GM21447 (cell line): Measurements from ENCODE around the gene MUS81.
A peak's percentile ranks its signal among the peaks of the same experiment; 100 is the strongest.
"Not testable (repeated sequence)": the region's sequence is repeated elsewhere in the genome, so short reads cannot be mapped to it uniquely, and the experiment has no call there.

Experiments used
- ATAC-seq: cut with Tn5 transposase; IDR thresholded peaks from one replicate; pipeline ENCODE4 v1.9.1; 2021; ENCODE audit not compliant: unreplicated experiment

MUS81 gene

DNA sequence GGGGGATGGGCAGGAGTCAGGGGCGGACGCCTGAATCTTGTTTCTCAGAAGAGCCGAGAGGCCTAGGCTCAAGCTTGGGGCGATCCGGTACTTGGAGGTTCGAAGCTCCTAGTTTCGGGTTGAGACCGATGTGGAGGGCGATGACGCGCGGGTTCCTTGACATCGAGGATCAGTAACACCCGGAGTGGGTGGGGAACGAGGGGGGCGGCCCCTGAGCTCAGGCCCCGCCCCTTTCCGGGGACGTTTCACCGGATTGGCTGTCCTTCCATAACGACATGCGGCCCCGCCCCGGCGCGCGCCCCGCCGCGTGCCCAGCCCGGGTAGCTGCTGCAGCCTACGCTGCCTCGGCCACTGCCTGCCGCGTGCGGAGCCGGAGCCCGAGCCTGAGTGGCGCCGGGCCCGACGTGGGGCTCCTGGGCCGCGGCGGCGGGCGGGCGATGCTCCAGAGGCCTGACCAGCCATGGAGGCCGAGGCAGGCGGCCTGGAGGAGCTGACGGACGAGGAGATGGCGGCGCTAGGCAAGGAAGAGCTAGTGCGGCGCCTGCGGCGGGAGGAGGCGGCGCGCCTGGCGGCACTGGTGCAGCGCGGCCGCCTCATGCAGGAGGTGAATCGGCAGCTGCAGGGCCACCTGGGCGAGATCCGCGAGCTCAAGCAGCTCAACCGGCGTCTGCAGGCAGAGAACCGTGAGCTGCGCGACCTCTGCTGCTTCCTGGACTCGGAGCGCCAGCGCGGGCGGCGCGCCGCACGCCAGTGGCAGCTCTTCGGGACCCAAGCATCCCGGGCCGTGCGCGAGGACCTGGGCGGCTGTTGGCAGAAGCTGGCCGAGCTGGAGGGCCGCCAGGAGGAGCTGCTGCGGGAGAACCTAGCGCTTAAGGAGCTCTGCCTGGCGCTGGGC, 30.3 kb downstream of the MUS81 start, which contains the start of gene CCDC85B:
TSS of gene CCDC85B (plus strand) at position 350 of the 895 bp plus-strand sequence. CDS start at position 461, 111 bp downstream.
- peak; percentile 44 for ATAC-seq

DNA sequence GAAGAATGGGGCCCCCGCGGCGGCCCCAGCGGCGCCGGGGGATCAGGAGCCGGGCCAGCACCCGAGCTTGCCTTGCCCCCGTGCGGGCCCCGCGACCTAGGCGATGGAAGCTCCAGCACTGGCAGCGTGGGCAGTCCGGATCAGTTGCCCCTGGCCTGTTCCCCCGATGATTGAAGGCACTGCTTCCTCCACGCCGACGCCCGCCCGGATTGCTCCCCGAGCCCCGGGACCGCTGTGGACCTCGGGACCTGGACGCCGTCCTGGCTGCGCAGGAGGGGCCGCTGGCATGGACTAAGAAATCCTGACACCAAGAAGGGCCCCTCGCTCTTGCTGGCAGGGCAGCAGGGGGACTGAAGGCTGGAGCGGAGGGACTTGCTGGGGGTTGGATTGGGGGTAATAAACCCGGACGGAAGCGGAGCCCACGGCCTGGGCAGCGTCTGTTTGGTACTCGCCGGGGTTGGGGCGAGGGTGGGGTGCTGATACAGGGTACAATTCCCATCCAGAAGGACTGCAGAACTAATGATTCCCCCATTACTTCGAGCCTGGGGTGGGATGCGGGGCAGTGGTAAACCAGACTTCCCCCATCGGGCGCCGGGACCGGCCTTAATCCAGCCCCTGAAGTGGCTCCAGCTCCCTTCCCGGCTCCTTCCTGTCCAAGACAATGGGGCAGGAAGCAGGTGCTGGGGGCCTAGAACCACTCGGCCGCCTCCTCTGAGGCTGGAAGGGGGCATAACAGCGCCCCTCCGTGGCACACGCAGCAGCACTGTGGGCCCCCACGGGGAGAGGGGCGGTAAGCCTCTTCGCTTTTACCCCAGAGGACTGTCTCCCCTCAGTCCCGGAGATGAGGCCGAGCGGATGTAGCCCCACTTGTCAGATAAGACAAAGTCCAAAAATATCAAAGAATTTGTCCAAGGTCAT, 31.2 kb downstream of the MUS81 start:
- ATAC-seq, result no peak

DNA sequence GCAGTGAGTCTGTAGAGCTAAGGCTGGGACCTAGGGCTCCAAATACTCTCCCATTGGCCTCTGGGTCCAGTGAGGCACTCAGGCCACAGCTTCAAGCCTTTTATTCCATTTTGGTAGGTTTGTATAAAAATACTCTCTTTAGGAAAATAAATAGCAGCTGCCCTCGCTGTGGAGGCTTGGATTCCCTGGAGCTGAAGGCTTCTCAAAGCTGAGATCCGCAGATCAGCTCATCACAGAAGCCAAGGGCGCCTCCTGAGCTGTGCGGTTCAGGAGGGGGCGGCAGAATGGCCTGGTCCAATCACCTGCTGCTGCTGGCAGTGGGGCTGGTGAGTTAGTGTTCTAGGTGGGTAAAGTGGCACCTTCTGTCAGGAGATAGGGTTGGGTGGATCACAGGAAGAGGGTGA, 31.9 kb downstream of the MUS81 start:
- not testable (repeated sequence) for ATAC-seq

DNA sequence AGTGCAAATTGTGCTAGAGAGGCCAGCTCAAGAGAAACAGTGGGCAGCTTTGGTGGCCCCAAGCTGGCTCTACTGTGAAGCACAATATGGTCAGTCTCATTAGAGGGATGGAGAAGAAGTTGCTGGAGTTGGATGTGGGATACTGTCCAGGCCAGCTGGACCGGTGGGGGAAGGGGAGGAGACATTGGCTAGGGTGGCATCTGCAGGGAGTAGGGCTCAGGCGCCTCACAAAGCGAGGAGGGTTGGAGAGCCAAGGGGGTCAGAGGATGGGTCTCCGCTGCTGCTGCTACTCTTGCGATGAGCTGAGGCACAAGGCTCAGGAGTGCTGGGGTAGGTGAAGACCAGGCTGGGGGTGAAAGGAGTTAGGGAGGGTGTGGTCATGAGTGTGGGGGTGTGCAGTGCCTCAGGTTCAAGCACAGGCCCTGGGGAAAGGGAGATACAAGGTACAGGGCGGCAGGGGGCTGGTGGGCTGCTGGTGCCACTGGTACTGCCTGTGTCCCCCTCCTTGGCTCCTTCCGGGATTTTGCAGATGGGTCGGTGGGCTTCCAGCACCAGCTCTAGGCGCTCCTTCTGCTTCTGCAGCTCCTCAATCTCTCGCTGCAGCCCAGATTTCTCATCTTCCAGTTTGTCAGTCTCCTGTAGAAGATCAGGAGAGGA, 32.6 kb downstream of the MUS81 start:
- ATAC-seq, result no peak

DNA sequence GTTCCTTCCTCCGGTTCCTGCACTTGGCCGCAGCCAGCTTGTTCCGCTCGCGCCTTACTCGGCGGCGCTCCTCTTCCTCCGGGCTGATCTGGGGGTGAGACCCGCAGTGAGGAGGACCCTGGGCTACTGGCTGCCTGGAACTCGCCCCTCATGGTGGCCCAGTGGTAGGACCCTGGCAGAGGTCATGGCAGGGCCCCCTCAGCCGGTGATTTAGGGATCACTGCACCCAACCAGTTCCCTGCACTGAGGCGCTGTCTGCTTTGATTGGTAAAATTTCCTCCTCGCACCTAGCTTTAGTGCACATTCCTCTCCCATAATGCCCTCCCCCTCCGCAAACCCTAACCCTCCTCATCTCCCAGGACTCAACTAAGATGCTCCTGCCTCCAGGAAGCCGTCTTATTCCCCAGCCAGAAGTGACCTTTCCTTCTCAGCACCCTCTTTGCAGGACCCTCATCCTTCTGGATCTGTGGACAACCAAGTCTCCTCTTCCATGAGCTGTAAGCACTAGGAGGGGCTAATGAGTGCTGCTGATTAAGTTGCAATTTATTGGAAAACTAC, 33.9 kb downstream of the MUS81 start:
- no peak for ATAC-seq

DNA sequence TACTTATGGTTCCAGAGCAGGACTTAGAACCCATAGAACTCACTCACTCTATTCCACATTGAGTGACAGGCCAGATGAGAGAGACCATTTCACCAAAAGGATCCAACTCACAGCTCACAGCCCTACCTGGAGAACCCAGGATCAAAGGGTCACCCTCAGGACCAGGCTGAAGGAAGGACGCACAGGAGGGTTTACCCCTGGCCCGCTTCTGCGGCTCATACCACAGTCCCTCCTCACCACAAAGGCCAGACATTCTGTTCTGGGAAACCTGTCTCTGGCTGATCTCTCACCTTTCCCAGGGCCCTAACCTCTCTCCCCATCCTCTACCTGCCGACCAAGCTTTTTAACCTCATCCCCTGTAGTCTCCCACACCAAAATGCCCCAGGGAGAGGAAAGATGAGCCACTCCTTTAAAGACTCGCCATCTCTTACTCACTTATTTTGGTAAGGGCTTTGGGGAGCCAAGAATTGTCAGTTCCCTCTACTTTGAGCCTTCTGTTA, 35.3 kb downstream of the MUS81 start:
- no peak for ATAC-seq

DNA sequence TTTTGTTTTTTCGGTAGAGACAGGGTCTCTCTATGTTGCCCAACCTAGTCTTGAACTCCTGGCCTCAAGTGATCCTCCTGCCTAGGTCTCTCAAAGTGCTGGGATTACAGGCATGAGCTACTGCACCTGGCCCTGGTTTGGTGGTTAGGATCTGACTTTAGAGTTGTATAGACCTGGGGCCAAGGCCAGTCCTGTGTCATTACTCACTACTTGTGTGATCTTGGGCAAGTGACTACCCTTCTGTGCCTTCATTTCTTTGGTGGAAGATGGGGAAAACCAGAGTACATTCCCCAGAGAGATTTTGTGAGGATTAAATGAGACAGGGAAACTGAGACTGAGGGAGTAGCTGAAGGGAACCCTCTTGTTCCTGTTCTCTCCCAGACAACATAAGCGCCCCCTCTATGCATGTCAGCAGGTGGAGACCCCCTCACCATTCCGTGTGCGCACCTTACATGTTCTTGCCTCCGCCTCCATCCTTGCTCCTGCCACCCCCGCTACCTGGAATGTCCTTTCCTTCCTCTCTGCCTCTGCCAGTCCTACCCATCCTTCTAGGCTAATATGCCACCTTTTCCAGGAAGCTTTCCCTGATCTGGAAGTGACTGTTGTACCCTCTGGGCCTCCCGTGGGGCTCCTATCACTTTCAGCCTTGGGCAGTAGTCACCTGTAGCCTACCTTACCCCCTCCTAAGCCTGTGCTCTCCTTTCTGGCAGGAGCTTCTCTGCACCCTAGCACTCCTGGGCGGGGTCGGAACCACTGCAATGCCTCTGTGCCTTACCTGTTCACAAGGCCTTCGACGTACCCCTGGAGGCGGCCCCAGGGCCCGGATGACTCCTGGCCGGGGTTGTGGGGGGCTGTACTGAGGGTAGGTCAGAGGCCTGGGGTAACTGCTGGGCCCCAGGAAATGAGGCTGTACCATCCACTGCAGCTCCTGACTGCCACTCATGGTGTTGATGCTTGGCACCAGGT, 36.1 kb downstream of the MUS81 start:
- ATAC-seq, result no peak

DNA sequence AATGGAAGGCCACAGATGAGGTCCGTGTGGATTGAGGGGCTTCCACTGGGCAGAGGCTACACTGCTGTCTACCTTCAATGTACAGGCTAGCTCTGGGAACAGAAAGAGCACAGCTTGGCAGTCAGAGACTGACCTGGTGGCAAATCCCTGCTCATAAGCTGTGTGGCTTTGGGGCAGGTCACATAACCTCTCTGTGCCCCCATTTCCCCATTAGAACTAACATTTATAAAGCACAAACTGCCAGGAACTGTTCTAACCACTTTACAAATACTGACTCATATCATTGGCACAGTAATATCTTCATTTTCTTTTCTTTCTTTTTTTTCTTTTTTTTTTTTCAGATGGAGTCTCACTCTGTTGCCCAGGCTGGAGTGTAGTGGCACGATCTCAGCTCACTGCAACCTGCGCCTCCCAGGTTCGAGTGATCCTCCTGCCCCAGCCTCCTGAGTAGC, 36.8 kb downstream of the MUS81 start:
- no peak for ATAC-seq

DNA sequence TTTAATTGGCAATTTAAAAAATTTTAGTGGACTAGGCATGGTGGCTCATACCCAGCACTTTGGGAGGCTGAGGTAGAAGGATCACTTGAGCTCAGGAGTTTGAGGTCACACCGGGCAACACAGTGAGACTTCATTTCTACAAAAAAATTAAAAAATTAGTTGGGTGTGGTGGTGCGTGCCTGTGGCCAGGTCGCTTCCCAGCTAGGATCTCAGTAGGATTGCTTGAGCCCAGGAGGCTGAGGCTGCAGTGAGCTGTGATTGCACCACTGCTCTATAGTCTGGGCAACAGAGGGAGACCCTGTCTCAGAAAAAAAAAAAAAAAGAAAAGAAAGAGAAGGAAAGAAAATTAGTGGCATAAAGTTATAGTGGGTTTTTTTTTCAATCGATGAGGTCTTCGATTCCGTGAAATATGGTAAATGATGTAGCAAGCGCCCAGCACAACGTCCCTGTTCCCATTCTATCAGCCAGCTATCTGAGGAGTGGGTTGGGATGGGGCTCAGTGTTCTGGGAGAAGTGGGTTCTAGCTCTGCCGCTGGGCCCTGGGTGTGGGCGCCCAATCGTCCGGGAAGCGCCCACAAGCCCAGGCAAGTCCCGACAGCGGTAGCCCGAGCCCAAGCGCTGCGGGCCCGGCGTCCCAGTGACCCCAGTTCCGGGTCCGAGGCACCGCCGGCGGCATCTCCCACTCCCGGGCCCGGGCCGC, 38.6 kb downstream of the MUS81 start:
- ATAC-seq, result no peak

DNA sequence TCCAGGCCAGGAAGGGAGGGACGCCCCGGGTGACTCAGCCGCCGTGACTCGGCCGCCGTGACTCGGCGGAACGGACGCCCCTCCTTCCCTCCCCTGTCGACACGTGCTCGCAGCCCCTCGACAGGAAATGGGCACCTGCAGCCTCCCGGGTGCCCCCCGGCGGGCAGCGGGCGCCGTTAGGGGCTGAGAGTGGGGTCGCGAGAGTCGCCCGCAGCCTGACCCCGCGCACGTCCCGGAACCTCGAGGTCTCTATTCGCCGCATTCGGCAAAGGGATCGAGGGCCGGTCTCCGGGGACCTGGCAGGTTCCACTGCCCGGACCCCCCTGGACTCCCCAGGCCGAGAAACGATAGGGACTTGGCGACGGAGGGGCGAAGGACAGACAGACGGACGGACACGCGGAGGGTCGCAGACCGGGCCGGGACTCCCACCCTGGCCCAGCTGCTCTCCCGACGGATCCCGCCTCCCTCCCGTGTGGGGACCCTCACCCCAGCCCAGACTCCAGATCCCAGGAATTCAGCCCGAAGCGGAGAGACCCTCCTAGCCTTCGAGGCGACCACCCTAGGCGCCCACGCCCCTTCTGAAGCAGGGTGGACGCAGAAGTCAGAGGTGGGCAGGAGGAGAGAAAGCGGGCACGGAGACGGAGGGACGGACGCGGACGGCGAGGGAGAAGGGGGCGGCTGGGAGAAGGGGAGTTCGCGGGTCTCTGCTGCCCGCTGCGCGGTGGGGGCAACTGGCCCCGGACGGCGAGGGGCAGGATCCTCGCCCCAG, 39.3 kb downstream of the MUS81 start:
- no peak for ATAC-seq

DNA sequence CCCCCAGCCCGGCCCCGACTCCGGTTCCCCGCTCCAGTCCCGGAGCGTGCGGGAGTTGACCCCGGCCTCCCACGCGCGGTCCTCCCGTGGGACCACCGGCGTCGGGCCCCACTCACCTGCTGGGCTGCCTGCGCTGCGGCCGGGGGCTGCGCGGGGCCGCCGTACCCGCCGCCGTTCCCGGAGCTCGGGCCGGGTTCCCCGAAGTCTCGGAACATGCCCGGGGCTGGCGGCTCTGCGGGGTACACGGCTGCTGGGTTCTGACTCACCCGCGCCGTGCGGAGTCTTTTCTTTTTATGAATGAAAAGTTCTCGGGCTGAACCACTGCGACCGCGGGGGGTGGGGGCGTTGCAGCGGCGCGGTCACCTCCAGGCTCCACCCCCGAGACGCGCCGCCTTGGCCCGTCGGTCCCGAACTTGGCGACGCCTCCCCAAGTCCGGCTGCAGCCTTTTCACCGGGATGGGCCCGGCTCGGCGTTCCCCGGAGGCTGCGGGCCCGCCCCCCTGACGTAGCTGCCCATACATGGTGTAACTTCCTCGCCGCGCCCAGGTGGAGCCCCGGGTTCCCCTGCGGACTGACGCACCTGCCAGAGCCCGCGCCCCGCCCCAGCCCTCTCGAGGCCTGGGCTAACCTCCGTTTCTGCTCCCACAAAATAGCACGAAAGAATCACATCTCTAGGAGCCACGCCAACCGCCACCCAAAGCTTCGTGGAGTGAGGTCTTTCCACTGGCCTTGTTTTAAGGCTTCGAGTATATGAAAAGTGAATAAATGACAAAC, 40.1 kb downstream of the MUS81 start, which contains the start of gene FOSL1:
TSS of gene FOSL1 (minus strand) at position 264 of the 774 bp plus-strand sequence. CDS start at position 215, 49 bp downstream.
- peak; percentile 73 for ATAC-seq

DNA sequence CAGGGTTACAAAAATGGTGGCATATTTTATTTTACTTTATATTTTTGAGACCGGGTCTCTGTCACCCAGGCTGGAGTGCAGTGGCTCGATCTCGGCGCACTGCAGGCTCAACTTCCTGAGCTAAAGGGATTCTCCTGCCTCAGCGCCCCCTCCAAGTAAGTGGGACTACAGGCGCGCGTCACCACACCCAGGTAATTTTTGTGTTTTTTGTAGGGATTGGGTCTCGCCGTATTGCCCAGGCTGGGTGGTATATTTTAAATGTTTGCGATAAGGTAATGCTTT, 40.6 kb downstream of the MUS81 start:
- no peak for ATAC-seq

DNA sequence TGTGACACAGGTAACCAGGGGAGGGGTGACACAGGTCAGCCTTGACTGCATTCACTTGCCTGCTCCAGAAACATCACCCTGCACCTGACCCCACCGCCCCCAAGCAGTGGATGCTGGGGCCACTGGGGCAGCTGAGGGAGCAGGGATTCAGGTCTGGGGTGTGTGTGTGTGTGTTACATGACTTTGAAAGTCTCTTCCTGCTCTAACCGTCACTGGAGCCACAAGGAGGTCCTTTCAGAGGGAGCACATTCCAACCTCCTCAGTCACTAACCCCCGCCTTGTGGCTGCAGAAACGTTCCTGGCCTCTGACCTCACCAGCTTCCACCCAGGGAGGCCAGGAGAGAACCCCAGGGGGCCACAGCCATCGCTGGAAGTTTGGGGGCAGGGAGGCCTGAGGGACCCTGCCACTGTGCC, 42.8 kb downstream of the MUS81 start:
- no peak for ATAC-seq

DNA sequence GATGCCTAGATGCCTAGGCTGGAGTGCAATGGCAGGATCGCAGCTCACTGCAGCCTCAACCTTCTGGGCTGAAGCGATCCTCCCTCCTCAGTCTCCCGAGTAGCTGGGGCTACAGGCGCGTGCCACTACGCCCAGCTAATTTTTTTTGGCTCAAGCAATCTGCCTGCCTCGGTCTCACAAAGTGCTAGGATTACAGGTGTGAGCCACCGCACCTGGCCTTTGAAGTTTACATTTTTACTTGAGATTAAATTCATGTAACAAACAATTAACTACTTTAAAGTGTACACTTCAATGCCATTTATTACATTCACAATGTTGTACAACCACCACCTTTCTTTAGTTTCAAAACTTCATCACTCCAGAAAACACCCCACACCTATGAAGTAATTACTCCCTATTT, 43.5 kb downstream of the MUS81 start:
- ATAC-seq, result no peak

DNA sequence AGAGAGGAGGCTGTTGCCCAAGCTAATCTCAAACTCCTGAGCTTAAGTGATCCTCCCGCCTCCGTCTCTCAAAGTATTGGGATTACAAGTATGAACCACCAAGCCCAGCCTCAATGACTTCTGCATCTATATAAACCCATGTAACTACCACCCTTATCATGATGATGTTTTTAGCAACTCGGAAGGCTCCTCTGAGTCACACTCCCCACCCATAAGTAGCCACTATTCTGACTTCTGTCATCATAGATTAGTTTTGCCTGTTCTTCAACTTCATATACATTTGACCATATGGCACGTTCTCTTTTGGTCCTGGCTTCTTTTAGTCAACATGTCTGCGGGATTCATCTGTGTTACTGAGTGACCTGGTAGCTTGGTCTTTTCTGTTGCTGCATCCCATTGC, 46.4 kb downstream of the MUS81 start:
- no peak for ATAC-seq

DNA sequence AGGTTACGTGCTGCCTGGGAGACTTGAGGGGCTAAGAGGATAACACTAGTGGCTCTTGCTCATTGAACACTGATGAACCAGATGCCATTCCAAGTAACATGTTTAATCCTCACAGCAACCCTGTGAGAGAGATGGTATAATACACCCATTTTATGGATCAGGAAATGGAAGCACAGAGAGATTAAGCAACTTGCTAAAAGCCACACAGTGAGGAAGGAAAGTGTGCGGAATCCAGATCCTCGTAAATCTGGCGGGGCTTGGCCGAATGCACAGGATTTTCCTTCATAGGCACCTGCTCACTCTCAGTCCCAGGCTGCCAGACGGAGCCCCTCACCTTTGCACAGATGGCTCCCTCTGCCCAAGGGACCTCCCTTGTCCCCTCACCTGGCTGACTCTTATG, 47.6 kb downstream of the MUS81 start:
- ATAC-seq, result no peak
